GM11168 (cell line): Measurements from ENCODE around the gene MBD3.
"Not testable (repeated sequence)": the region's sequence is repeated elsewhere in the genome, so short reads cannot be mapped to it uniquely, and the experiment has no call there.

Source experiments
- in situ Hi-C: fragments of 300-500 bp; cut with MboI; formaldehyde crosslinking; loops from one replicate; pipeline ENCODE4 v1.12.0; 2022; ENCODE audit warnings: low sequenced_read_pairs; ENCODE audit not compliant: unreplicated experiment

The MBD3 gene

DNA sequence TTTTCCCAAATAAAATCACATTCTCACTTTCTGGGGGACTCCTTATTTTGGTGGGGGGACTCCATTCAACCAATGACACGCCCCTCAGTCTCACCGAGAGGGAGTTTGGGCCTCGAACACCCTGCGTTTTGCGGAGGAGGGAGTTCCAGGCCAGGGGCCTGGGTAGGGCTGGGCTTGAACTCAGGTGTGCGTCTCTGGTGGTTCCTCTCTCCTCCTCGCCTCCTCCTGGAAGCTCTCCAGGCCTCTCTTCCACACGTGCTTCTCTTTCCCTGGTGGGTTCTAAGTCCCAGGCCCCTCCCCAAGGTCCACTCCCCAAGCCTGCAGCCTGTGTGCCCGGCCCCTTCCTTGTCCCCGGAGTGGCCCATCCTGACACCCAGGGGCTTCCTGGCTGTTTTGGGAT is 39.2 kb downstream of the MBD3 start:
- in situ Hi-C loops: no loop called here

DNA sequence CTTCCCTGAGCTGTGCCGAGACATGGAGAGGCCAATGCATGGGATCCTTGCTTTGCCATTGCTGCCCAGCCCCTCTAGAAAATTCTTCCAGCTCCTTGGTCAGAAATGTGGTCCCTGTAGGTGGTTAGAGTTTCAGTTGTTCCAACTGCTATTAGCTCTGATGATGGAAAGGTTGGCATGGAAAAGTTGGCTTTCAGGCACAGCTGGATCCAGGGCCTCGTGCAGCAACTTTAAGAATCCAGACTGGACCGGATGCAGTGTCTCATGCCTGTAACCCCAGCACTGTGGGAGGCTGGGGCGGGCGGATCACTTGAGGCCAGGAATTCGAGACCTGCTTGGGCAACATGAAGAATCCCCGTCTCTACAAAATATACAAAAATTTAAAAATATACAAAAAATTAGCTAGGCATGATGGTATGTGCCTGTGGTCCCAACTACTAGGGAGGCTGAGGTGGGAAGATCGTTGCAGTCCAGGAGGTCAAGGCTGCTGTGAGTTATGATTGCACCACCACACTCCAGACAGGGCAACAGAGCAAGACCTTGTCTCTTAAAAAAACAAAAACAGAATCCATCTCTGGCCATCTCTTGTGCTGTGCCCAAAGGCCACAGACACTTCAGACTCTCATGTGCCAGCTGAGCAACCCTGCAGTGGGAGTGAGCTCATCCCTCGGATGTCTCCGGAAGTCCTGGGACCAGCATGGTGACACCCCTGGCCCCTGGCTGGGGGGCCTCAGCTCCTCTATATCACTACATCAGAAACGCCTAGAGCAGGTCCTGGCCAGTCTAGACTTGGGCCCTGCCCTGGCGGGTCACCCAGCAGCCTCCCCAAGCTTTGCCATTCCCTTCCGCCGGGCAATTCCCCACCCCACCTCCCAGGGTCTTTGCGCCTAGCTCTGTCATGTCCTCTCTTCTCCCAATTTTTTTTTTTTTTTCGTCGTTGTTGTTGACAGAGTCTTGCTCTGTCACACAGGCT is 41.3 kb downstream of the MBD3 start:
- in situ Hi-C loops: no loop called here

DNA sequence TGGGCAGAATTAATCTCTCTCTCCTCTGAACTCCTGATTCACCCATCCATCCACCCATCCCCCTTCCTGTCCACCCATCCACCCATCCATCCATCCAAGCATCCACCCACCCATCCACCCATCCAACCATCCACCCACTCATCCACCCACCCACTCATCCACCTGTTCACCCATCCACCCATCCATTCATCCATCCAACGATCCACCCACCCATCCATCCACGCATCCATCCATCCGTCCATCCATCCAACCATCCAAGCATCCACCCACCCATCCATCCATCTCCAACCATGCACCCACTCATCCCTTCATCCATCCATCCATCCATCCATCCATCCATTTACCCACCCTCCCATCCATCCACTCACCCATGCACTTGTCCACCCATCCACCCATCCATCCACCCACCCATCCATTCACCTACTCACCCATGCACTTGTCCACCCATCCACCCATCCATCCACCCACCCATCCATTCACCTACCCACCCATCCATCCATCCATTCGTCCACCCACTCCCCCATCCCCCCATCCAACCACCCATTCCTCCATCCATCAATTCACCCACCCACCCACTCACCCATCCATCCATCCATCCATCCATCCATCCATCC is 43.2 kb downstream of the MBD3 start:
- in situ Hi-C loops: loop anchor here (10.0 kb wide), 1 partner anchor 225 kb away; no protein-coding TSS in a partner anchor

DNA sequence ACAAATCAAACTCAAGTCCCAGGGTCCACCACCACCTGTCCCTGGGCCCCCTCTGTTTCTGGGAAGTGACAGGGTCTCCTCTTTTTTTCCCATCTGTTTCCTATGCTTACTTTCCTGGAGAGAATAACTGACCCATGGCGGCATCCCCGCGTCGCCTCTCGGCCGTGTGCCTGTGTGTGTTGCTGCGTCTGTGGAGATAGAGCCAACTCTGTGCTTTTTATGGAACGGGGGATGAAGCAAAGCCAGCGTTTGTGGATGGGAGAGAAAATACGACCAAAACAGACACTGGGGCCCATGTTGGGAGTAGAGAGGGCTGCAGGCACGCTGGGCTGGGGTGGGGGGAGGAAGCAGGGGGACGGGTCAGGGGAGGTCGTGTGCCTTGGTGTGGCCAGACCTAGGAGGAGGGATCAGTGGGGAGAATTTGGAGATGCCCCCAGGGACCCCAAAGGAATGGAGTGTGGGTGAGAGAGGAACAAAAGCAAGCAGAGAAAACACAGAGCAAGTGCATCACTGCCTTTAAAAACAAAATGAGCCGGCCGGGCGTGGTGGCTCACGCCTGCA is 52.2 kb downstream of the MBD3 start:
- in situ Hi-C loops: loop anchor here (10.0 kb wide), 1 partner anchor 234 kb away; no protein-coding TSS in a partner anchor

- in situ Hi-C loops: loop anchor here (10.0 kb wide), 1 partner anchor 235 kb away; no protein-coding TSS in a partner anchor
These were observed 52.9 kb downstream of the MBD3 start for GRCh38 chr19:1539749-1540148.

DNA sequence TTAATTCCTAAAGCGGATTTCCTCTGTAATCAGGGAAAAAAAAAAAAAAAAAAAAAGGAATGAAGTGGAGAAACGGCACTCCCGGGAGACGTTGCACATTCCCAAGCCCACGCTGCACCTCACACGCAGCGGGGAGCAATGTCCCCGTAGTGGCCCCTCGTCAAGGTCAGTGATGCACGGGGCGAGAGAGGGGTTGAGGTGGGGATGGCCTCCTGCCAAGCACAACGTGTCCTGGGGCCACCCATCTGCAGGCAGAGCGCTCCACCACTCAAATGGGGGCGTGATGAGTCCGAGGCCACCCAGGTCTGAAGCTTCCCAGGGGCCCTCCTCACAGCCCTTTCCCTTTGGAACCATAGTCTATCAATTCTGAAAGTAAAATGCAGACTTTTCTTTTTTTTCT is 53.7 kb downstream of the MBD3 start:
- in situ Hi-C loops: no loop called here

GRCh38 chr19:1535699-1536098 is 57.0 kb downstream of the MBD3 start:
- in situ Hi-C loops: not testable (repeated sequence)

GRCh38 chr19:1534972-1535371 is 57.7 kb downstream of the MBD3 start:
- in situ Hi-C loops: no loop called here

GRCh38 chr19:1533510-1534150 is 59.0 kb downstream of the MBD3 start:
- in situ Hi-C loops: no loop called here

- in situ Hi-C loops: no loop called here
These were observed 60.7 kb downstream of the MBD3 start for GRCh38 chr19:1532003-1532402.

DNA sequence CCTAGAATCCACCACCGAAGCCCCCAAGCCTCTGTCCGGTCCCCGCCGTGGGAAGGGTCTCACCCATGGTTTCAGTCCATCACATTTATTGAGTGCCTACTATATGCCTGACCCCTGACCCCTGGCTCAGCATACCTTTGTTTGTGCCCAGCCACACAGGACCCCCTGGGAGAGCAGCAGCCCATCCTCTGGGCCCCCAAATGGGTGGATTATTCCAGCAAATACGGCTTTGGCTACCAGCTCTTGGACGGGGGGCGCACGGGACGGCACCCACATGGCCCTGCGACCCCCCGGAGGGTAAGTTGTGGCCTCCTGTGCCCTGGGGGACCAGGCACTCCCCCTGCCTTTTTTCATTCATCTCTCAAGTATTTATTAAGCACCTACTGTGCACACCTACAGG is 61.1 kb downstream of the MBD3 start:
- in situ Hi-C loops: no loop called here

DNA sequence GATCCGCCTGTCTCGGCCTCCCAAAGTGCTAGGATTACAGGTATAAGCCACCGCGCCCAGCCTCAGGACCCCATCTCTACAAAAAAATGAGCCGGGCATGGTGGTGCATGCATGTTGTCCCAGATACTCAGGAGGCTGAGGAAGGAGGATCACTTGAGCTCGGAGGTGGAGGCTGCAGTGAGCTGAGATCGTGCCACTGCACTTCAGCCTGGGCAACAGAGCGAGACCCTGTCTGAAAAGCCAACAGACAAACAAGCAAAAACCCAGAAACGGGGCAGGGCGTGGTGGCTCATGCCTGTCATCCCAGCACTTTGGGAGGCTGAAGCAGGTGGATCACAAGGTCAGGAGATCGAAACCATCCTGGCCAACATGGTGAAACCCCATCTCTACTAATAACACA is 61.8 kb downstream of the MBD3 start:
- in situ Hi-C loops: not testable (repeated sequence)

DNA sequence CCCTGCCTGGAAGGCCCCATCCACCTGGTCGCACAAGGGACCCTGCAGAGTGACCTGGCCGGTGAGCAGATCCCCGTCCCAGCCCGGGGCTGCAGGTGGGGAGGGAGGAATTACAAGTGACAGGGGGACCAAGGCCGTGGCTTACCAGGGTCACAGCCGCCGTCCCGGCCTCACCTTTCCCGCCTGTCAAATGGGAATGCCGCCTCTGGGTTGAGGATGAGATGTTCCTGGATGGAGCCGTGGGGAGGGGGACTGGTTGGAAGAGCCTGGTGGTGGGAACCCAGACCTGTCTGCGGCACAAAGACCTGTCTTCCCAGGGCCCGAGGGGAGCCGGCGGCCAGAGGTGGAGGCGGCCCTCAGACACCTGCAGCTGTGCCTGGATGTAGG is 63.2 kb downstream of the MBD3 start:
- in situ Hi-C loops: no loop called here

- in situ Hi-C loops: no loop called here
These were observed 63.9 kb downstream of the MBD3 start for GRCh38 chr19:1528596-1529429.

DNA sequence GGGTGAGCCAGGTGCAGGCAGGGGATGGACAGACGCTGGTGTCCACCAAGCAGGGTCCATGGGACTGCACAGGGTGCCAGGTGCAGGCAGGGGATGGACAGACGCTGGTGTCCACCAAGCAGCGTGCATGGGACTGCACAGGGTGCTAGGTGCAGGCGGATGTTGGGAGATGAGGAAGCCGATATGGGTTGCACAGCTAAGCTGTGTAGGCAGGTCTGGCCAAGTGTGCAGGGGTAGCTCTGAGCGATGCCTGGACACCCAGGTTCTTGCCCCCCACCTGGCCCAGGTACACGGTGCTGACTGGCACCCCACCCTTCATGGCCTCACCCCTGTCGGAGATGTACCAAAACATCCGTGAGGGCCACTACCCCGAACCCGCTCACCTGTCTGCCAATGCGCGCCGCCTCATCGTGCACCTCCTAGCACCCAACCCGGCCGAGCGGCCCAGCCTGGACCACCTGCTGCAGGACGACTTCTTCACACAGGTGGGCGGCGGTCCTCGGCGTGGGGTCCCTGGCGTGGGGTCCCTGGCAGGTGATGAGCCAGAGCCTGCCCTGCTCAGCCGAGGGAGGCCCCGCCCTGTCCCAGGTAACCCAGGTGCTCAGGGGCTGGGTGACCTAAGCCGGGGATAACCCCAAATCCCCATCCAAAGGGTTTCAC is 64.9 kb downstream of the MBD3 start:
- in situ Hi-C loops: no loop called here

GRCh38 chr19:1526979-1527649 is 65.6 kb downstream of the MBD3 start:
- in situ Hi-C loops: no loop called here

DNA sequence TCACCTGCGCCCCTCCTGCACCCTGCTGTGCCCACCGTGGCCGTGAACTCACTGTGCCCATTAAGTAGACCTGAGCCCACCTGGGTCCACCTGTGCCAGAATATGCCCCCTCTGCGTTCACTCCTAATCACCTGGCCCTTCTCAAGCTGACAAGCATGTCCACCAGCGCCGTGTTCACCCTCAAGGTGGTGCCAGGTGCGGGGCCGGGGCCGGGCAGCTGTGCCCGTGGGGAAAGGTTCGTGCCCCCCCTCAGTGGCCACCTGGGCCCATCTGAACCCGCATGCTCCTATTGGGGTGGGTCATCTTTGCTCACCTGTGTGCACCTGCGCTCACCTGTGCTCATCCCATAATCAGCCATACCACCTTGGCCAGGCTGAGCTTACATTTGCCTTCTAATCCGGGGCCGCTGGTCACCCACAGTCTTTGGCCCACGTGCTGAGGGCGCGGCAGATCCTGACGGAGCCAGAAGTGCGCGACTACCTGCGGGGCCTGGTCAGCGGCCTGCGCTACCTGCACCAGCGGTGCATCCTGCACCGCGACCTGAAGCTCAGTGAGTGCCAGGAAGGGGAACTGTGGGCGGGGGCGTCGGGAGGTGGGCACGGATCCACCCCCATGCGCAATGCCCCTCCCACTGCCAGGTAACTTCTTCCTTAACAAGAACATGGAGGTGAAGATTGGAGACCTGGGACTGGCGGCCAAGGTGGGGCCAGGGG is 66.4 kb downstream of the MBD3 start:
- in situ Hi-C loops: no loop called here

GRCh38 chr19:1525343-1525742 is 67.3 kb downstream of the MBD3 start:
- in situ Hi-C loops: no loop called here
